Muscle layer of colon (tissue), 2 donors: ENCODE measurements around the gene METTL25.

ENCODE experiments used
- H3K27ac ChIP-seq: one replicate; pipeline ENCODE4 v1.7.0; 2013; ENCODE audit warnings: low read depth, mild to moderate bottlenecking, low read length, moderate library complexity
- H3K27me3 ChIP-seq, 2 donors: one replicate each; pipeline ENCODE4 v1.7.0; 2013; ENCODE audit warnings: low read length in 2 of 2, mild to moderate bottlenecking in 2 of 2; ENCODE audit not compliant: insufficient read depth in 2 of 2, control insufficient read depth in 1 of 2
- H3K36me3 ChIP-seq: one replicate; pipeline ENCODE4 v1.7.0; 2013; ENCODE audit warnings: mild to moderate bottlenecking, low read length; ENCODE audit not compliant: insufficient read depth
- H3K4me1 ChIP-seq: one replicate; pipeline ENCODE4 v1.7.0; 2013; ENCODE audit warnings: mild to moderate bottlenecking, low read length; ENCODE audit not compliant: insufficient read depth
- H3K4me3 ChIP-seq, 2 donors: one replicate each; pipeline ENCODE4 v1.7.0; 2013; ENCODE audit warnings: low read length in 2 of 2, low read depth in 1 of 2, mild to moderate bottlenecking in 1 of 2, moderate library complexity in 1 of 2
- H3K9ac ChIP-seq: one replicate; pipeline ENCODE4 v1.7.0; 2013; ENCODE audit warnings: low read length
- H3K9me3 ChIP-seq: one replicate; pipeline ENCODE4 v1.7.0; 2013; ENCODE audit warnings: mild to moderate bottlenecking, low read length
- donor health status: abdominal sarcoma.
- donor health status: Adenocarcinoma of cecum.

Gene METTL25, protein sequence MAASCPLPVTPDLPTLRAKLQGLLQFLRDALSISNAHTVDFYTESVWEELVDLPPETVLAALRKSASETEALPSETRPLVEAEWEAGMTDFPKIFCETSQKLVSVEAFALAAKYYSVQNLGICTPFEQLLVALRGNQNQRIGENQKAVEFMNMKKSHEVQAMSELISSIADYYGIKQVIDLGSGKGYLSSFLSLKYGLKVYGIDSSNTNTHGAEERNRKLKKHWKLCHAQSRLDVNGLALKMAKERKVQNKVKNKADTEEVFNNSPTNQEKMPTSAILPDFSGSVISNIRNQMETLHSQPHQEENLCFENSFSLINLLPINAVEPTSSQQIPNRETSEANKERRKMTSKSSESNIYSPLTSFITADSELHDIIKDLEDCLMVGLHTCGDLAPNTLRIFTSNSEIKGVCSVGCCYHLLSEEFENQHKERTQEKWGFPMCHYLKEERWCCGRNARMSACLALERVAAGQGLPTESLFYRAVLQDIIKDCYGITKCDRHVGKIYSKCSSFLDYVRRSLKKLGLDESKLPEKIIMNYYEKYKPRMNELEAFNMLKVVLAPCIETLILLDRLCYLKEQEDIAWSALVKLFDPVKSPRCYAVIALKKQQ

DNA sequence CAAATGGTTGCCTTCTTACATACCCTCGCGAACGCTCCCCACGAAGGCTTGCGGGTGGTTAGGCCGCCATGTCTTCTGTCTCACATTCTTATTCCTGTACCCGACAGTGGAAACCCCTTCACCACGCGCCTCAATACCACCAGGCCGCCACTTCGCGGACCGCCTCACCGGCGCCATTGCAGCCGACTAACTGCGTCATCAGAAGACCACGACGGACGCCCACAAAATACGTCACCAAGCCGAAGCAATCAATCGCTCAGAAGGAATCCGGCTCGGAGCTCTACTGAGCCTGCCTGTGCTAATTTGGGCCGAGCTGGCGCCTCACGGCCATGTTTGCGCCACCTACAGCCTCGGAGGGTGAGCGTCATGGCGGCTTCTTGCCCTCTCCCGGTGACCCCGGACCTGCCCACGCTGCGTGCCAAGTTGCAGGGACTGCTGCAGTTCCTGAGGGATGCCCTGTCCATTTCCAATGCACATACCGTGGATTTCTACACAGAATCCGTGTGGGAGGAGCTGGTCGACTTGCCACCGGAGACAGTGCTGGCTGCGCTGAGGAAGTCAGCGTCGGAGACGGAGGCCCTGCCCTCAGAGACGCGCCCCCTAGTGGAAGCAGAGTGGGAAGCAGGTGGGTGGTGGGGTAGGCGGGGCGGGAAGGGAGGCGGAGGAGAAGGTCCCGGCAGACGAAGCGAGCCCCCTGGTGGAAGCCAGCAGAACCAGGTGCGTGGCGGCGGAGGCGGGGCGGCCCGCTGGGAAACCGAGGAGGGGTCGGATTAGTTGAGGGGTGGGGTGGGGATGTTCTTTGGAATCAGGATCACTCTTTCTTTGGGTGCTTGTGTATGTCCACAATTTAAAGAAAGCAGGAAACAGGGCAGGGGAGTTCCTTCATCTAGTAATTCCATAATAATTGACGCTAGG lies at the start of gene METTL25, which contains the start of gene CCDC59:
METTL25 (plus strand) TSS at position 330 of the 915 bp plus-strand sequence; CDS start at position 367, 37 bp downstream.
CCDC59 (minus strand) TSS at position 188 of the 915 bp plus-strand sequence; CDS start at position 177, 11 bp downstream.
- peaks cover 34% of the 10 kb centered on the region for H3K4me1 ChIP-seq
- H3K9me3 ChIP-seq, result no peaks in the 10 kb centered on the region
- peak within 1 kb of the TSS; percentile 93 for H3K9ac ChIP-seq
- no peaks in the 10 kb centered on the region for H3K27me3 ChIP-seq
- peak within 1 kb of the TSS; percentile 91 for H3K27ac ChIP-seq
- peaks cover 7% of the 10 kb centered on the region for H3K36me3 ChIP-seq
- peak within 1 kb of the TSS; percentile 82 to 99 for H3K4me3 ChIP-seq

GRCh38 chr12:82314406-82314892 lies 43.9 kb upstream of the METTL25 start:
- Histone ChIP-seq H3K27ac (no peak overlapping the region), H3K4me3 (no peak overlapping the region), H3K27me3 (no peaks in the 10 kb centered on the region), H3K9ac (no peak overlapping the region), H3K9me3 (no peaks in the 10 kb centered on the region), H3K4me1 (no peaks in the 10 kb centered on the region), H3K36me3 (no peaks in the 10 kb centered on the region)

GRCh38 chr12:82319276-82319675 lies 39.1 kb upstream of the METTL25 start:
- no peaks in the 10 kb centered on the region for H3K4me1 ChIP-seq
- no peak overlapping the region for H3K9ac ChIP-seq
- no peaks in the 10 kb centered on the region for H3K27me3 ChIP-seq
- no peak overlapping the region for H3K27ac ChIP-seq
- H3K36me3 ChIP-seq, result no peaks in the 10 kb centered on the region
- no peaks in the 10 kb centered on the region for H3K9me3 ChIP-seq
- H3K4me3 ChIP-seq, result no peak overlapping the region

DNA sequence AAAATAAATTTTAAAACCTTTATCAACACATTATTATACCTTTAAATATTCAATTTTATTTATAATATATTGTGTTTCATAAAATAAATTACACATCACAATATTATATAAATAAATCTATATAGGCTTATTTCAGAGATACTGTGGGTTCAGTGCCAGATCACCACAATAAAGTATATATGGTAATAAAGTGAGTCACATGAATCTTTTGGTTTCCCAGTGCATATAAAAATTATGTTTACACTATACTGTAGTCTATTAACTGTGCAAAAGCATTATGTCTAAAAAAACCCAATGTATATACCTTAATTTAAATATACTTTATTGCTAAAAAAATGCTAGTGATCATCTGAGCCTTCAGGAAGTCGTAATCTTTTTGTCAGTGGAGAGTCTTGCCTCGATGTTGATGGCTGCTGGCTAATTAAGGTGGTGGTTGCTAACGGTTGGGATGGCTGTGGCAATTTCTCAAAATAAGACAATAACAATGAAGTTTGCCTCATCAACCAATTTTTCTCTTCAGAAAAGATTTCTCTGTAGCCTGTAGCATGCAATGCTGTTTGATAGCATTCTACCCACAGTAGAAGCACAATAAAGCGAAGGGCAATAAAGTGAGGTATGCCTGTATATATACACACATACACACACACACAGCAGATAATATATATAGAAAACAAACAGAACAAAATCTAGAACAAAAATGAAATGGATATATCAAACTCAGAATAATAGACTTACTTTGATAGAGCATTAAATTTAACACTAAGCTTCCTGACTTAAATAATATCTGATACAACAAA lies 32.6 kb upstream of the METTL25 start:
- no peak overlapping the region for H3K4me3 ChIP-seq
- no peaks in the 10 kb centered on the region for H3K27me3 ChIP-seq
- H3K4me1 ChIP-seq, result no peaks in the 10 kb centered on the region
- H3K36me3 ChIP-seq, result no peaks in the 10 kb centered on the region
- no peak overlapping the region for H3K27ac ChIP-seq
- H3K9me3 ChIP-seq, result no peaks in the 10 kb centered on the region
- H3K9ac ChIP-seq, result no peak overlapping the region

- Histone ChIP-seq H3K9me3 (no peaks in the 10 kb centered on the region), H3K36me3 (no peaks in the 10 kb centered on the region), H3K4me3 (no peak overlapping the region), H3K27me3 (no peaks in the 10 kb centered on the region), H3K4me1 (no peaks in the 10 kb centered on the region), H3K27ac (no peak overlapping the region), H3K9ac (no peak overlapping the region)
Measured at GRCh38 chr12:82326905-82327503, 31.3 kb upstream of the METTL25 start.

GRCh38 chr12:82327861-82328260 lies 30.5 kb upstream of the METTL25 start:
- no peak overlapping the region for H3K27ac ChIP-seq
- no peak overlapping the region for H3K9ac ChIP-seq
- H3K4me3 ChIP-seq, result no peak overlapping the region
- no peaks in the 10 kb centered on the region for H3K9me3 ChIP-seq
- H3K27me3 ChIP-seq, result no peaks in the 10 kb centered on the region
- no peaks in the 10 kb centered on the region for H3K36me3 ChIP-seq
- H3K4me1 ChIP-seq, result no peaks in the 10 kb centered on the region

- H3K9ac ChIP-seq, result no peak overlapping the region
- no peak overlapping the region for H3K27ac ChIP-seq
- no peaks in the 10 kb centered on the region for H3K27me3 ChIP-seq
- no peak overlapping the region for H3K4me3 ChIP-seq
- H3K4me1 ChIP-seq, result no peaks in the 10 kb centered on the region
- no peaks in the 10 kb centered on the region for H3K36me3 ChIP-seq
- no peaks in the 10 kb centered on the region for H3K9me3 ChIP-seq
Measured at GRCh38 chr12:82329508-82329907, 28.8 kb upstream of the METTL25 start.

DNA sequence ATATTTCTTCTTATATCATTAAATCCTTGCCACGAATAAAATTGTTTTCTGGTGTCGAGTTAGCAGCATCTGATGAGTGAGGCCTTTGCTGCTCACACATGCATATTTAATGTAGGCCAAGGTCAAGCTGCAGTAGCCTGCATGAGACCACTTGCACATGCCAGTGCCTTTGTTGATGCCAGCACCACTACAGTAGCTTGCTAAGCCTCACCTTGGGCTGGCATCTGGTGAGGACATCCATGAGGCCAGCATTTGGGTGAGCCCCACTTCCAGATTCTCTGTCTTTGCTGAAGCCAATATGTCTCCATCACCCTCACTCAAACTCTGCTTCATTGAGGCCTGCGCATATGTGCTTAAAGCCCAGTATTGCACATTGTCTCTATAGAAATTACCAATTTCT lies 8.2 kb upstream of the METTL25 start:
- no peak overlapping the region for H3K9ac ChIP-seq
- H3K9me3 ChIP-seq, result no peaks in the 10 kb centered on the region
- H3K36me3 ChIP-seq, result peaks cover 31% of the 10 kb centered on the region

DNA sequence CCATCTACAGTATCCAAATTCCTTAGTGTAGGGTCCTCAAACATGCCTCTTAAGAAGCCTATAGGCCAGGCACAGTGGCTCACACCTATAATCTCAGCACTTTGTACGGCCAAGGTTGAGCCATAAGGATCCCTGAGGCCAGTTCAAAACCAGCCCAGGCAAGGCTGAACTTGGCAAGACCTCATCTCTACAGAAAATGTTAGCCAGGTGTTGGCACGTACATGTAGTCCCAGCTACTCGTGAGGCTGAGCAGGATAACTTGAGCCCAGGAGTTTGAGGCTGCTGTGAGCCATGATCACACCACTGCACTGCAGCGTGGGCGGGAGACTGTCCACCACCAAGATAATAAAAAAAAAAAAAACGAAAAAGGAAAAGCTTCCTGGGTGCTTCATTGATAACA lies 6.9 kb upstream of the METTL25 start:
- Histone ChIP-seq H3K27me3 (no peaks in the 10 kb centered on the region), H3K27ac (no peak overlapping the region), H3K36me3 (peaks cover 32% of the 10 kb centered on the region), H3K4me1 (peaks cover 8% of the 10 kb centered on the region), H3K9ac (no peak overlapping the region), H3K4me3 (no peak overlapping the region), H3K9me3 (no peaks in the 10 kb centered on the region)

More for the DNA sequence above, 8.2 kb upstream of the METTL25 start:
- no peaks in the 10 kb centered on the region for H3K27me3 ChIP-seq
- no peak overlapping the region for H3K4me3 ChIP-seq
- H3K27ac ChIP-seq, result no peak overlapping the region
- H3K4me1 ChIP-seq, result no peaks in the 10 kb centered on the region

DNA sequence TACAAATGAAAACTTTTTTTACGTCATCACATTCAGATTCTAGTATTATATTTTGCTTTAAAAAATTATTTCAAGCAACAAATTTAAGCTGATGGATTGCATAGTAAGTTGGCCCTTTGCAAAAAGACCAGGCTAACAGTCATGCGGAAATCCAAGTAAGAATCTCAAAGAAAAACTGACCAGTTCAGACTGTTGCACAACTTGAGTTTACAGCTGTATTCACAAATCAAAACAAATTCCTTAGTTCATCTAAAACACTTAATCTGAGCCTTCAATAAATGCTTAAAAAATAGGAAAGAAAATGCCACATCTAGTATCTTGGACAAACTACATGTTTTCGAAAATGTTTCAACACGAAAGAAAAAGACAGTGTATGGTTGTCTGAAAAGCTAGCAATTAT lies 989 bp upstream of the METTL25 start:
- Histone ChIP-seq H3K36me3 (peaks cover 18% of the 10 kb centered on the region), H3K9ac (peak overlapping the region; percentile 93), H3K9me3 (no peaks in the 10 kb centered on the region), H3K4me1 (peaks cover 34% of the 10 kb centered on the region), H3K4me3 (peak overlapping the region; percentile 82 to 99), H3K27me3 (no peaks in the 10 kb centered on the region), H3K27ac (no peak overlapping the region)
